Neuron (in vitro differentiated cells): Measurements from ENCODE around the gene NDUFA7.
"Not testable (repeated sequence)": the region's sequence is repeated elsewhere in the genome, so short reads cannot be mapped to it uniquely, and the experiment has no call there.

ENCODE experiments used
- H2AFZ ChIP-seq: one replicate; pipeline ENCODE4 v1.6.1; 2013; ENCODE audit warnings: low read depth, mild to moderate bottlenecking, inconsistent platforms, low read length, moderate library complexity
- H3K27me3 ChIP-seq: one replicate; pipeline ENCODE4 v1.6.1; 2013; ENCODE audit warnings: low read length; ENCODE audit not compliant: insufficient read depth
- H3K36me3 ChIP-seq: one replicate; pipeline ENCODE4 v1.6.1; 2013; ENCODE audit warnings: low read length; ENCODE audit not compliant: insufficient read depth
- H3K4me1 ChIP-seq: one replicate; pipeline ENCODE4 v1.6.1; 2013; ENCODE audit warnings: low read length; ENCODE audit not compliant: insufficient read depth
- H3K4me3 ChIP-seq: 2 replicates; pipeline ENCODE4 v1.5.1; 2013; ENCODE audit warnings: mild to moderate bottlenecking, low read length, moderate library complexity
- H3K9me3 ChIP-seq: one replicate; pipeline ENCODE4 v1.6.1; 2013; ENCODE audit warnings: low read length

Gene NDUFA7

DNA sequence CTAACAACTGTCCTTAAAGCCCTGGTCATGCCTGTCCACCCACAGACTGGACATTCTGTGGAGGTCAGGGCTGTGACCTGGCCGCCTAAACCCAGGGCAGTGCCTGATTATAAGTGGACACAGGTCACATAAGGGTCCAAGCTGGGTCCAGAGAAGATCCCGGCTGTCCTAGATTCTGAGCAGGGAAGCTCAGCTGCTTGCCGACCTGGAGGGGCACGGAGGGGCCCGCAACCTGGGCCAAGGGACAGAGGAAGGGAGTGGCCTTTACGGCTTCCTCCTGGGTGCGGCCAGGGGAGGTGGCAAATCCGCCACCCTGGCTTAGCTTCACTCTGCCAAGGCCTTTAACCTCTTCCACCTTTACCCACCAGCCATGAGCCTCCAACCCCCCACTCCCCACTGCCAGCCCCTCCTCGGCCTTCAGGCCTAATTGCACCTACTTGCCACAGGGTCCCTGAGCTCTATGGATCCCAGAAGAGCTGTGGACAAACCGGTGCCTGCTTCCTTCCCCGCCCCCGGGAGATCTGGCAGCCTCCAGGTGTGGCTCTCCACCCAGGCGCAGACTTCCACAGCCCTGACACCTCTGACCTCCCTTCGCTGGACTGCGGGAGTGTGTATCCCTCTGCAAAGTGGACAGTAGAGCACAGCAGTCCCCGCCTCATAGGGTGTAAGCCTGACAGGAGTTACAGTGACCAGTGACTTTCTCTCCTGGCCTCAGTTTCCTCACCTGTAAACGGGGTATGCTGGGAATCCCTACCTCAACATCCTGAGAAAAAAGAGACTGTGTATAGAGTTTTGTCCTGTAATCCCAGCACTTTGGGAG lies 14.7 kb downstream of the NDUFA7 start:
- no peaks in the 10 kb centered on the region for H3K9me3 ChIP-seq
- no peaks in the 10 kb centered on the region for H3K27me3 ChIP-seq
- no peak overlapping the region for H2AFZ ChIP-seq
- H3K36me3 ChIP-seq: peaks cover 21% of the 10 kb centered on the region
- H3K4me3 ChIP-seq: no peak overlapping the region
- peaks cover 12% of the 10 kb centered on the region for H3K4me1 ChIP-seq

GRCh38 chr19:8305798-8306197 lies 15.4 kb downstream of the NDUFA7 start:
- Histone ChIP-seq H3K4me3 (no peak overlapping the region), H3K4me1 (peaks cover 12% of the 10 kb centered on the region), H2AFZ (no peak overlapping the region), H3K36me3 (peaks cover 17% of the 10 kb centered on the region), H3K9me3 (no peaks in the 10 kb centered on the region), H3K27me3 (no peaks in the 10 kb centered on the region)

GRCh38 chr19:8304841-8305621 lies 16.1 kb downstream of the NDUFA7 start:
- H2AFZ ChIP-seq: no peak overlapping the region
- peaks cover 12% of the 10 kb centered on the region for H3K36me3 ChIP-seq
- H3K27me3 ChIP-seq: no peaks in the 10 kb centered on the region
- H3K4me3 ChIP-seq: no peak overlapping the region
- H3K4me1 ChIP-seq: peaks cover 12% of the 10 kb centered on the region
- H3K9me3 ChIP-seq: no peaks in the 10 kb centered on the region

DNA sequence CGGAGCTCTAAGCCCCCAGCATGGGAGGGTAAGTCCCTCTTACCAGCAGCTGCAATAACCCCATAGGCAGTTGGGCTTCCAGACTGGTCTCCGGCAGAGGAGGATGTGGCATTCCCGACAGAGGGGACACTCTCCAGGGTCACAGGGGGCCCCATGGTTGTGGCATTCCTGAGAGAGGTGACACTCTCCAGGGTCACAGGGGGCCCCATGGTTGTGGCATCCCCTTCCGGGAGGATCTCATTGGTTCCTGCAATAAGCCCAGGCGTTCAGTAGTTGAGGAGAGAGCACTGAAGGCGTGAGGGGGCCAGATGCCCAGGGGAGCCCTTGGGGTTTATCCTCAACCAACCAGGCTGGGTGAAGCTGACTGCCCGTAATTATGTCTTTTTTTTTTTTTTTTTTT lies 18.4 kb downstream of the NDUFA7 start:
- Histone ChIP-seq H3K4me3 (no peak overlapping the region), H3K4me1 (peaks cover 5% of the 10 kb centered on the region), H3K9me3 (no peaks in the 10 kb centered on the region), H2AFZ (no peak overlapping the region), H3K27me3 (no peaks in the 10 kb centered on the region), H3K36me3 (peaks cover 10% of the 10 kb centered on the region)

DNA sequence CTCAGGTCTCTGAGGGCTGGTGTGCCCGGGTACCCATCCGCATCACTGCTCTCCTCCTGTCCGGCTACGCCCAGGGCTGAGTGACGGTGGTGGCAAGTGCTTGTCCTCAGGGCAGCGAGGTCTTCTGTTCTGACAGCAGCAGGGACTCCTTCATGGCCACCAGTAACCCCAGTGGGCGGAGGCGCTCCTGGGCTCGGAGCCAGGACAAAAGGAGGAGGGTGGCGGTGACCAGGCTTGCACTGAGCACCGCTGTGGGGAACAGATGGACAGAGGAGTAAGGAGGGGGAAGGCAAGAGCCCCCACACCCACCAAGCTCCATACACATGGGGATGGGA lies 18.9 kb downstream of the NDUFA7 start:
- Histone ChIP-seq H3K4me3 (no peak overlapping the region), H3K9me3 (no peaks in the 10 kb centered on the region), H3K27me3 (no peaks in the 10 kb centered on the region), H2AFZ (no peak overlapping the region), H3K36me3 (peaks cover 10% of the 10 kb centered on the region), H3K4me1 (peaks cover under 1% of the 10 kb centered on the region)

GRCh38 chr19:8291337-8291736 lies 29.8 kb downstream of the NDUFA7 start:
- not testable (repeated sequence) for H3K4me1 ChIP-seq, H3K27me3 ChIP-seq, H3K36me3 ChIP-seq, H2AFZ ChIP-seq, H3K9me3 ChIP-seq, H3K4me3 ChIP-seq

DNA sequence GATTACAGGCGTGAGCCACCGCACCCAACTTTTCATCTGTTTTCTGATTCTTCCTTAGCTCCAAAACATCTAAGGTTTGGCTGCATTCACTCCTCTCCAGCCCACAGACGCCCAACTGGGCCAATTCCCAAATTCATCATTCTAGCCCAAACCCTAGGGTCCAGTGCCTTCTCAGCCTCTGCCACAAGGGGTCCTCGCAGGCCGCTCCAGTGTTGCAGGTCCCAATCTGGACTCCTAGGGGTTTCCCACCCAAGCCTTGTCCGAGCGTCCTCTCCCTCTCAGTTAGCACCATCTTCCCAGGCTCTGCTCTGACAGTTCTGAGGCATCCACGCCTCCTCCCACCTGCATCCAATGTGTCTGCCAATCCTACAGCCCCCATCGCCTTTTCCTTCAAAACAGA lies 44.7 kb downstream of the NDUFA7 start:
- H3K4me1 ChIP-seq, H3K9me3 ChIP-seq, H3K27me3 ChIP-seq, H3K4me3 ChIP-seq, H2AFZ ChIP-seq, H3K36me3 ChIP-seq: not testable (repeated sequence)

- Histone ChIP-seq H3K9me3 (no peaks in the 10 kb centered on the region), H3K4me1 (peaks cover 6% of the 10 kb centered on the region), H2AFZ (no peak overlapping the region), H3K36me3 (no peaks in the 10 kb centered on the region), H3K27me3 (no peaks in the 10 kb centered on the region), H3K4me3 (no peak overlapping the region)
Measured at GRCh38 chr19:8269724-8270123, 51.5 kb downstream of the NDUFA7 start.

DNA sequence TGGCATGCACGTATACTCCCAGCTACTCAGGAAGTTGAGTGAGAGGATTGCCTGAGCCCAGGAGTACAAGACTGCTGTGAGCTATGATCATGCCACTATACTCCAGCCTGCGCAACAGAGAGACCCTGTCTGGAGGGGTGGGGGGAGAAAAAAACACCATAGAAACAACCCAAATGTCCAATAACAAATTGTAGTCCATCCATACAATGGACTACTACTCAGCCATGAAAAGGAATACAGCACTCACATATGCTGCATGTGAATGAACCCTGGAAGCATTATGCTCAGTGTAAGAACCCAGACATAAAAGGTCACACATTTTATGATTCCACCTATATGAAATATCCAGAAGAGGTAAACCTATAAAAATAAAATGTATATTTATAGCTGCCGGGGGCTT lies 55.3 kb downstream of the NDUFA7 start:
- Histone ChIP-seq H2AFZ (no peak overlapping the region), H3K36me3 (peaks cover 16% of the 10 kb centered on the region)

GRCh38 chr19:8264248-8264647 lies 56.9 kb downstream of the NDUFA7 start:
- H3K4me3 ChIP-seq, H3K27me3 ChIP-seq: not testable (repeated sequence)

More for the DNA sequence above, 55.3 kb downstream of the NDUFA7 start:
- peaks cover 6% of the 10 kb centered on the region for H3K4me1 ChIP-seq
- H3K9me3 ChIP-seq: no peaks in the 10 kb centered on the region
- H3K4me3 ChIP-seq: no peak overlapping the region
- no peaks in the 10 kb centered on the region for H3K27me3 ChIP-seq

GRCh38 chr19:8262431-8262830 lies 58.7 kb downstream of the NDUFA7 start:
- Histone ChIP-seq H3K36me3 (peaks cover 23% of the 10 kb centered on the region), H3K27me3 (no peaks in the 10 kb centered on the region), H3K4me1 (no peaks in the 10 kb centered on the region), H3K9me3 (no peaks in the 10 kb centered on the region), H3K4me3 (no peak overlapping the region), H2AFZ (no peak overlapping the region)

More at GRCh38 chr19:8264248-8264647, 56.9 kb downstream of the NDUFA7 start:
- not testable (repeated sequence) for H3K9me3 ChIP-seq, H3K4me1 ChIP-seq, H2AFZ ChIP-seq
- peaks cover 16% of the 10 kb centered on the region for H3K36me3 ChIP-seq

GRCh38 chr19:8261881-8262280 lies 59.3 kb downstream of the NDUFA7 start:
- Histone ChIP-seq H3K36me3 (peaks cover 27% of the 10 kb centered on the region), H3K27me3 (no peaks in the 10 kb centered on the region), H2AFZ (no peak overlapping the region), H3K4me1 (no peaks in the 10 kb centered on the region), H3K4me3 (no peak overlapping the region), H3K9me3 (no peaks in the 10 kb centered on the region)

DNA sequence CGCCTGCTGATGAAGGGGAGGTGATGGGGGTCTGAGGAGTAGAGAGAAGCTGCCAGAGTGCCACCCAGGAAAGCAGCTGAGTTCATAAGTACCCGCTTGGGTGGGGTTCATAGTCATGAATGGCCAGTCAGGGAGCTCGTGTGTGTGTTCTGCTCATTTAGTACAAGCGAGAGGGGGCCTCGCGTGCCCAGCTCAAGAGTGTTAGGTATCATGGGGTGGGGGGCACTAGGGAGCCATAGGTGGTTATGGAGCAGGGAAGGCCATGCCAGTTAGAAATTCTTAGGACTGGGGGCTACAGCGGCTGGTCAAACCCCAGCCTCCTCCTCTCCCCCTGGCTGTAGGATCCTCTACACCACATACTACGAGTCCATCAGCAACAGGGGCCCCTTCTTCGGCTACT lies 59.8 kb downstream of the NDUFA7 start:
- H3K4me3 ChIP-seq: no peak overlapping the region
- H3K36me3 ChIP-seq: peaks cover 32% of the 10 kb centered on the region
- H3K9me3 ChIP-seq: no peaks in the 10 kb centered on the region
- H2AFZ ChIP-seq: no peak overlapping the region
- no peaks in the 10 kb centered on the region for H3K27me3 ChIP-seq
- no peaks in the 10 kb centered on the region for H3K4me1 ChIP-seq
